Right atrium auricular region (tissue), 2 donors: ENCODE results near the gene PAX2. TPM values are rescaled to one million over a fixed set of nuclear protein-coding genes. Genes with fewer than 3 reads are reported as not detected.

Experiments used
- DNase-seq: peaks from one replicate; pipeline ENCODE4 v3.0.0-alpha.2; 2019; ENCODE audit warnings: low spot score
- H3K27ac ChIP-seq, 2 donors: fragments of 200-600 bp; sonication (generic); 1 replicate in 1 of 2; 2 replicates in 1 of 2; pipeline ENCODE4 v1.5.1; 2016 to 2019
- H3K27me3 ChIP-seq, 2 donors: fragments of 200-600 bp; sonication (generic); one replicate each; pipeline versions ENCODE4 v1.5.1 to v1.6.0; 2017 to 2019
- H3K36me3 ChIP-seq: fragments of 200-600 bp; sonication (generic); one replicate; pipeline ENCODE4 v1.5.1; 2016
- H3K4me1 ChIP-seq, 2 donors: fragments of 200-600 bp; sonication (generic); one replicate each; pipeline versions ENCODE4 v1.5.1 to v1.6.0; 2017 to 2019
- H3K4me3 ChIP-seq, 2 donors: fragments of 200-600 bp; sonication (generic); 1 replicate in 1 of 2; 2 replicates in 1 of 2; pipeline ENCODE4 v1.5.1; 2017 to 2019; ENCODE audit warnings: mild to moderate bottlenecking in 1 of 2, moderate library complexity in 1 of 2
- H3K9me3 ChIP-seq, 2 donors: fragments of 200-600 bp; sonication (generic); one replicate each; pipeline ENCODE4 v1.5.1; 2019
- total RNA-seq, 2 donors: library from RNA; depleted of rRNA; stranded (reverse); fragments of >200 nt; gene quantifications; one replicate each; pipeline ENCODE4 v1.1.0, GENCODE V29; 2016
- TF ChIP-seq, protein P1 (sequence below), 2 donors: fragments of 200-600 bp; sonication (generic); IDR thresholded peaks; one replicate each; pipeline ENCODE4 v1.5.1; 2019; ENCODE audit warnings: antibody characterized with exemption in 2 of 2

The PAX2 gene
- total RNA-seq, 2 donors from 2014 or later: not detected

- H3K27me3 ChIP-seq: peaks cover 13 to 34% of the 10 kb centered on the region in 2 donors
- TF ChIP-seq, protein P1, sequence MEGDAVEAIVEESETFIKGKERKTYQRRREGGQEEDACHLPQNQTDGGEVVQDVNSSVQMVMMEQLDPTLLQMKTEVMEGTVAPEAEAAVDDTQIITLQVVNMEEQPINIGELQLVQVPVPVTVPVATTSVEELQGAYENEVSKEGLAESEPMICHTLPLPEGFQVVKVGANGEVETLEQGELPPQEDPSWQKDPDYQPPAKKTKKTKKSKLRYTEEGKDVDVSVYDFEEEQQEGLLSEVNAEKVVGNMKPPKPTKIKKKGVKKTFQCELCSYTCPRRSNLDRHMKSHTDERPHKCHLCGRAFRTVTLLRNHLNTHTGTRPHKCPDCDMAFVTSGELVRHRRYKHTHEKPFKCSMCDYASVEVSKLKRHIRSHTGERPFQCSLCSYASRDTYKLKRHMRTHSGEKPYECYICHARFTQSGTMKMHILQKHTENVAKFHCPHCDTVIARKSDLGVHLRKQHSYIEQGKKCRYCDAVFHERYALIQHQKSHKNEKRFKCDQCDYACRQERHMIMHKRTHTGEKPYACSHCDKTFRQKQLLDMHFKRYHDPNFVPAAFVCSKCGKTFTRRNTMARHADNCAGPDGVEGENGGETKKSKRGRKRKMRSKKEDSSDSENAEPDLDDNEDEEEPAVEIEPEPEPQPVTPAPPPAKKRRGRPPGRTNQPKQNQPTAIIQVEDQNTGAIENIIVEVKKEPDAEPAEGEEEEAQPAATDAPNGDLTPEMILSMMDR (IDR thresholded peaks at IDR 0.05): no peak
- peak overlapping the region in 1 of 2 donors; percentile 28 for H3K4me3 ChIP-seq
- DNase-seq: no peak
- no peaks in the 10 kb centered on the region for H3K36me3 ChIP-seq
- no peaks in the 10 kb centered on the region for H3K9me3 ChIP-seq
- no peak overlapping the region for H3K27ac ChIP-seq
- H3K4me1 ChIP-seq: peaks cover 0 to 18% of the 10 kb centered on the region in 2 donors
These were observed 31.4 kb upstream of the PAX2 start for GRCh38 chr10:100713859-100714565.

DNA sequence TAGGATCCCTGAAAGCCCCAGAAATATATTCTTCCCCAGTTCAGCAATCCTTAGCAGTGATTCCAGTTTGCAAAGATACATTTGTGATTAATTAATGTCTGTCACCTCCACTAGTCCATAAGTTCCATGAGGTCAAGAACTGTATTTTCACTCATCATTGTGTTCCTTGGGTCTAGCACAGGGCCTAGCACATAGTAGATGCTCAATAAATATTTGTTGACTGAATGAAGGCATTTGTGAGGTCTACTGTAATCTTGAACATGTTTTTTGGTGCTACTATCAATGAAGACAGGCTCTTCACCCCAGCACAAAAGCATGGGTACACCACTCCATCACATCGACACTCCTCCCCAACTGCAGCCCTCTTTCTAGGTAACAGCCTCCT is 30.8 kb upstream of the PAX2 start:
- Histone ChIP-seq H3K9me3 (no peaks in the 10 kb centered on the region), H3K4me3 (no peak overlapping the region), H3K36me3 (no peaks in the 10 kb centered on the region), H3K27ac (no peak overlapping the region), H3K4me1 (peaks cover 0 to 18% of the 10 kb centered on the region in 2 donors), H3K27me3 (peaks cover 13 to 30% of the 10 kb centered on the region in 2 donors)
- TF ChIP-seq, protein P1 (IDR thresholded peaks at IDR 0.05): no peak
- DNase-seq: no peak

DNA sequence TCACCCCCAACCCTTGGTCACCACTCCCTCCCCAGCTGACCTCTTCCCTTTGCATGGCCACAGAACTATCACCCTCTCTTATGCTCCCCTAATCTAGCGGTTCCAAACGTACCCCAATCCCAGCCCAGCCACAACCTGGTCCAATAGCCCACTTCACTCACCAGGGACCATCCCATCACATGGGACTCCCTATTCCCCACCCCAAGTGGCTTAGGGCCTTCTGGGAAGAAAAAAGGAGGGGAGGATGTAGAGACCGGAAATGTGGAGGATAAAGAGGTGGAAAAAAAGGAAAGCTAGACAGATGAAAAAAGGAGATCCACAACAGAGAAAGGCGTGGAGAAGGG is 30.3 kb upstream of the PAX2 start:
- Histone ChIP-seq H3K36me3 (no peaks in the 10 kb centered on the region), H3K27me3 (peaks cover 13 to 26% of the 10 kb centered on the region in 2 donors), H3K4me3 (peak overlapping the region in 1 of 2 donors; percentile 35), H3K4me1 (peaks cover 0 to 13% of the 10 kb centered on the region in 2 donors), H3K27ac (no peak overlapping the region), H3K9me3 (no peaks in the 10 kb centered on the region)
- DNase-seq: no peak
- TF ChIP-seq, protein P1 (IDR thresholded peaks at IDR 0.05): no peak

DNA sequence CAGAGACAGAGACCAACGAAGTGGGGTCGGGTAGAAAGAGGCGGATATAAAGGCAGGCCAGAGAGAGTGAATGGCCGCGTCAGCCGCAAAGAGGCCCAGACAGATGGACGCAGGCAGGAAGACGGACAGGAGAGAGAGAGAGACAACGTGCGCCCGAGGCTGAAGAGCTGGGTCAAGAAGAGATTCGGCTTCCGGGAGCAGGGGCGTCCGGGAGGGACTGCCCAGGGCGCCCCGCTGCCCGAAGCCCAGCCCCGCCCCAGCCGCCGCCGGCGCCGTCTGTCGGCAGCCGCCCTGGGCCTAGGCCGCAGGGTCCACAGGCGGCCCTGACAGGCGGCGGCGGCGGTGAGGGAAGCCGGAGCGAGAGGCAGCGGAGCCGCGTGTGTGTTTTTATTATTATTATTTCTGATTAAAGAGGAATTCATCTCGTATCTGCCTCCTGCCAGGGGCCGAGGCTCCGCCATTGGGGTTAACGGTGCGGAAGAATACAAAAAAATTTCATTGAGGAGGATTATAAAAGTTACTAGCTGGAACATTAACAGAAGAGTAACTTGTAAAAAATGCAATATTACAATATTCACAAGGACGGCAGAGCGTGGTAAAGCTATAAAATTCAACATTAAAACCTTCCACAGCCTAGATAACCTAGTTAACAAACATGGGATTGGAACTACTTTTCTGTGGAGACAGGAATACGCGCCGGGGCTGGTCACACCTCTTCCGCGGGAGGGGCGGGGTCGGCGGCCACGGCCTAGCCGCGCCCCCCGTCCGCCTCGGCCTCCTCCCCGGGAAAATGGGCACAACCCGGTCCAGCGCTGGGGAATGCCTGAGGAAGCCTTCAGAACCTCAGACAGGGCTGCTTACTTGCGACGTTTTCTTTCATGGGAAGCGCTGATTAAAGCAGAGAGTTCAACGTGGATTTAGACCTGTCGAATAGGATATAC is 29.7 kb upstream of the PAX2 start:
- H3K4me1 ChIP-seq: peaks cover 0 to 9% of the 10 kb centered on the region in 2 donors
- H3K27ac ChIP-seq: no peak overlapping the region
- H3K9me3 ChIP-seq: no peaks in the 10 kb centered on the region
- DNase-seq: no peak
- H3K27me3 ChIP-seq: peaks cover 15 to 20% of the 10 kb centered on the region in 2 donors
- H3K36me3 ChIP-seq: no peaks in the 10 kb centered on the region
- peak overlapping the region; percentile 4 to 35 for H3K4me3 ChIP-seq
- TF ChIP-seq, protein P1 (IDR thresholded peaks at IDR 0.05): no peak

DNA sequence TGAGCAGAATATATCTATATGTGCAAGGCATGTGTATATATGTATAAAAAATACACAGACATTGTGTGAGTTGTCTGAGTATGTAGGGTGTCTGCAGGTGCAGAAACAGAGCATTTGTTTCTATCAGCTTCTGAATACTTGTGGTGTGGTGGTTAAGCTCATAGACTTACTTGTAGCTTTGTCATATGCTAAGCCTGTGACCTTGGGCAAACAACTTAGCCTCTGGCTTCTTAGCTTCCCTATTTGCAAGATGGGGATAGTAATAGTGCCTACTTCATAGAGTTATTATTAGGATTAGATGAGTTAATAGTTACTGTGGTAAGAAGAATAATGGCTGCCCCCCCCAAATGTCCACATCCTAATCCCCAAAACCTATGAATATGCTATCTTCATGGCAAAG is 28.2 kb upstream of the PAX2 start:
- H3K27me3 ChIP-seq: peaks cover 15 to 19% of the 10 kb centered on the region in 2 donors
- H3K4me1 ChIP-seq: peaks cover 0 to 9% of the 10 kb centered on the region in 2 donors
- H3K36me3 ChIP-seq: no peaks in the 10 kb centered on the region
- TF ChIP-seq, protein P1 (IDR thresholded peaks at IDR 0.05): no peak
- H3K9me3 ChIP-seq: no peaks in the 10 kb centered on the region
- H3K27ac ChIP-seq: no peak overlapping the region
- no peak overlapping the region for H3K4me3 ChIP-seq
- DNase-seq: no peak
